Measurements from ENCODE around the gene ECI1.
"Not testable (repeated sequence)": the region's sequence is repeated elsewhere in the genome, so short reads cannot be mapped to it uniquely, and the experiment has no call there.

Gene ECI1

GRCh38 chr16:2252806-2253148 lies 1.4 kb upstream of the ECI1 start:
- DNase-seq = no peak

DNA sequence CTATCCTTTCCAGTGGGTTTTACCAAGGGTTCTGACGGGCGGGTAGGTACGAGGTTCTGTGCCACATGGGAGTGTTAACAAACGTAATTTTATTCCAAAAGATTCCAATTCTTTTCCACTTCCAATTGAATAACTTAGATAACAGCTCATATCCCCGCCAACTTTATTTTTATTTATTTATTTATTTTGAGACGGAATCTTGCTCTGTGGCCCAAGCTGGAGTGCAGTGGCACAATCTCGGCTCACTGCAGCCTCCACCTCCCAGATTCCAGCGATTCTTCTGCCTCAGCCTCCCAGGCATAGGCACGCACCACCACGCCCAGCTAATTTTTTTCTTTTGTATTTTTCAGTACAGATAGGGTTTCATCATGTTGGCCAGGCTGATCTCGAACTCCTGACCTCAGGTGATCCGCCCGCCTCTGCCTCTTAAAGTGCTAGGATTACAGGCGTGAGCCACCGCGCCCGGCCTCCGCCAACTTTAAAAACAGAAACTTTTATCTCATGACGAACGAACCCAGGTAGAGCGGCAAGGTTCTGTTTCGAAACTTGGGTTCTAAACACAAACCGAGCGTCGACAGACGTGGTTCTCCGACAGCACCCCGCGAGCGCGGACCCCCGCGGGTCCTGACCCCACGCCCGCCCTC lies 613 bp downstream of the ECI1 start:
- no peak for DNase-seq

- DNase-seq = no peak
Observed at GRCh38 chr16:2246301-2246885, 5.0 kb downstream of the ECI1 start.

DNA sequence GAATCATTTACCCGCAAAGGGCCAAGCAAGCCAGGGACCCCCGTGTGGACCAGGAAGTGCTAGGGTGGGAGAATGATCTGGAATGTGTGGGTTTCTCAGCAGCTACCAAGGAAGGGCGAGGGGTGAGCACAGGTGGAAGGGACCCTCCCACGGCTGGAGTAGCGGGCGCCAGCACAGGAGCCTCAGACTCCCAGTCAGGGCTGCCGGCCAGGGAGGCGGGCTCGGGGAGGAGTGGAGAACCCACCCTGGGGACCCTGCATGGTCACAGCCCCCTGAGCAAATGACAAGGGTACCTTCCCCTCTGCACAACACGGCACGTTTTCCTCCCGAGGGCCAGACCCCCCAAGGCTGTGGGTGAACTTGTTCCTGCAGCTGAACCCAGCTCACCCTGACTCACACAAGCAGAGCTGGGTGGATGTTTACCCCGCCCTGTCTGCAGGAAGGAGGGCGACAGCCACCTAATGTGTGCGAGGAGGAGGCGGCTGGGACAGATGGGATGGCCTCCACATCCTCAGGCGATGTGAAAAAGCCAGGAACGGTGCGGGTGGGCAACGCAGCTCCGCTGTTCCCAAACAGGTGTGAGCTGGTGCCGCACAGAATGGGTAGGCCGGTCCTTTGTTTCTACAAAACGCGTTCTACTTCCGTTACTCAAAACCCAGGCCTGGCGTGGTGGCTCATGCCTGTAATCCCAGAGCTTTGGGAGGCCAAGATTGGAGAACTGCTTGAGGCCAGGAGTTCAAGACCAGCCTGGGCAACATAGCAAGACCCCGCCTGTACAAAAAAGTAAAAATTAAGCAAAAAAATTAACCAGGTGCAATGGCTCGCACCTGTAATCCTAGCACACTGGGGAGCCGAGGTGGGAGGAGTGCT lies 6.2 kb downstream of the ECI1 start:
- no peak for DNase-seq

DNA sequence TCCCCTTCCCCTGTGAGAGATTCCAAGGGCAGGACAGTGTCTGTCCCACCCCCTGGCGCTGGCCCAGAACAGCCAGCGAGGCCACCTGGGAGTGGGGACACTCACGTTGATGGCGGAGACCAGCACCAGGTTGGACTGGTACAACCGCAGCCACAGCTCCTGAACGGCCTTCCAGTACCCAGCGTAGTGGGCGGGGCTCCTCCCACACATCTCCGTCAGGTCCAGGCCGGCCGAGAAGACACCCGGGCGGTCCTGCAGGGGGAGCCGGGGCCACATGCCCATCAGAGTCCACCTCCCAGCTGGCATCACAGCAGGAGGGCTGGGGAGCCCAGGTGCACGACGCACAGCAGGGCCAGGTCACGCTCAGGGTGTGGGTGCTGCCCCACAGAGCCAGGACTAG lies 7.1 kb downstream of the ECI1 start:
- DNase-seq = no peak

- no peak for DNase-seq
Observed at GRCh38 chr16:2243781-2244180, 7.6 kb downstream of the ECI1 start.

- no peak for DNase-seq
Observed at GRCh38 chr16:2243031-2243528, 8.3 kb downstream of the ECI1 start.

DNA sequence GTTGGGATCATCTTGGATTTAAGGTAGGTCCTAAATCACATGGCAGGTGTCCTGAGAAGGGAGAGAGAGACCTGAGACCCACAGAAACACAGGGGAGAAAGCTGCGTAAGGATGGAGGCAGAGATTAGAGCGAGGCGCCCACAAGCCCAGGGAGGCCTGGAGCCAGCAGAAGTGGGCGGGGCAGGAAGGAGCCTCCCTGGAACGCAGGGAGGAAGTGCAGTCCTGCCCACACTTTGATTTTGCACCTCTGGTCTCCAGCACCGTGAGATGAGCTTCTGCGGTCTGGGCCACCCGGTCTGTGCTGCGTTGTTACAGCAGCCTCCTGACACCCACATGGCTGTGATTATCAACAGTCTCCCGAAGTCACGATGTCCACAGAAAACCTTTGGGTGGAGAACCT lies 8.8 kb downstream of the ECI1 start:
- DNase-seq = no peak

DNA sequence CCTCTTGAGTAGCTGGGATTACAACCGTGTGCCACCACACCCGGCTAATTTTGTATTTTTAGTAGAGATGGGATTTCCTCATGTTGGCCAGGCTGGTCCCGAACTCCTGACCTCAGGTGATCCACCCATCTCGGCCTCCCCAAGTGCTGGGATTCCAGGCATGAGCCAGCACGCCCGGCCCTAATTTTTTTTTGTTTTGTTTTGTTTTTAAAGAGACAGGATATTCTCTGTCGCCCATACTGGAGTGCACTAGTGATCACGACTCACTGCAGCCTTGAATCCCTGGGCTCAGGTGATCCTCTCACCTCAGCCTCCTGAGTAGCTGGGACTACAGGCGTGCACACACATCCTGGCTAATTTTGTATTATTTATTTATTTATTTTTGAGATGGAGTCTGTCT lies 11.1 kb downstream of the ECI1 start:
- DNase-seq = not testable (repeated sequence)

DNA sequence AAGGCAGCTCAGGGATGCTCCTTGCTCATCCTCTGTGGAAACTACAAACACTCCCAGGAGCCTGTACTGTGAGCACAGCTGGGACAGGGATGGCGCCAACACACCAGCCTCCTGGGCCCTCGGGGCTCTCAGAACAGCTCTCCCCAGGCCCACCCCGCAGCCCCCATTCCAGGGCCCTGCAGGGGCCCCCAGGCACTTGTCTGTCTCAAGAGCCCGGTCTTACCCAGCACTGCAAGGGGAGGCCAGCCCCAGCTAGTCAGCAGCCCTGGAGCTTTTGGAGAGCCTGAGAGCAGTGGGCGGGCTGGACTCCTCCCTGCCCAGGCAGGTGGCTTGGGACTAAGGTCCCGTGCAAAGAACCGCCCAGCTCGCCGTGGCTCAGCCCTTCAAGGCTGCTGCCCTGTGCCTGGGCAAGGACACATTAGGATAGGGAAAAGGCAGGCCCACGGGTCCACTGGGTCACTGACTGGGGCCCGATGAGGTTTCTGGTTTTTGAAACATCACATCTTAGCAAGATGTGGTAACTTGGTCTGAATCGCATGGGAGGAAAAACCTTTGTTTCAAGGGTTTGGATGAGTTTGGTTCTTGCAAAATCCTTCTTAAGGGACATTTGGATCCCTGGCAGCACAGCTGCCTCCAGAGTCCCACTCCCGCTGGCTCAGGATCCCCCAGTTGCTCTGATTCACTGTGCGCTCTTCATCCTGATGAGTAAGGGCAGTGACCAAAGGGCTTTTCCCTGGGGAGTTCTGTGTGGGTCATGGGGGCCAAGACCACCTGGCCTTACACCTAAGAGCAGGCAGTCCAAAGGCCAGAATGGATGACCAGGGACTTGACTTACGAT lies 12.3 kb downstream of the ECI1 start:
- no peak for DNase-seq

GRCh38 chr16:2238150-2238837 lies 13.1 kb downstream of the ECI1 start:
- DNase-seq = no peak

DNA sequence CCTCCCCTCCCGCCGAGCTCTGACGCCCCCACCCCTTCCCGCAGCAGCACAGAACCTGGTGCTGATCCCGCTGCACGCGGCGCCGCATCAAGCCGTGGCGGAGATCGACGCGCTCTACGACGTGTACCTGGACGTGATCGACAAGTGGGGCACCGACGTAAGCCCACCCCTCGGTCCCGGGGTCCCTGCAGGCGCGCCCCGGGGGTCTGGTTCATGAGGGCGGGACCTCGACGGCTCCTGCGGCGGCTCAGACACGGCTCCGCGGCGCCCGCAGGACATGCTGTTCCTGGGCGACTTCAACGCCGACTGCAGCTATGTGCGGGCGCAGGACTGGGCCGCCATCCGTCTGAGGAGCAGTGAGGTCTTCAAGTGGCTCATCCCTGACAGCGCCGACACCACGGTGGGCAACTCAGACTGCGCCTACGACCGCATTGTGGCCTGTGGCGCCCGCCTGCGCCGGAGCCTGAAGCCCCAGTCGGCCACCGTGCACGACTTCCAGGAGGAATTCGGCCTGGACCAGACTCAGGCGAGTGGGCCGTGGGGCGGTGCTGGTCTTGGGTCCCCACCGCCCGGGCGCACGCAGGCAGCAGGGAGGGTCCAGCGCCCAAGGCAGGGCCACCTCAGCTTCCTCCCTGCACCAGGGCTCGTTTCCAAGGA lies 13.8 kb downstream of the ECI1 start:
- DNase-seq = no peak

DNA sequence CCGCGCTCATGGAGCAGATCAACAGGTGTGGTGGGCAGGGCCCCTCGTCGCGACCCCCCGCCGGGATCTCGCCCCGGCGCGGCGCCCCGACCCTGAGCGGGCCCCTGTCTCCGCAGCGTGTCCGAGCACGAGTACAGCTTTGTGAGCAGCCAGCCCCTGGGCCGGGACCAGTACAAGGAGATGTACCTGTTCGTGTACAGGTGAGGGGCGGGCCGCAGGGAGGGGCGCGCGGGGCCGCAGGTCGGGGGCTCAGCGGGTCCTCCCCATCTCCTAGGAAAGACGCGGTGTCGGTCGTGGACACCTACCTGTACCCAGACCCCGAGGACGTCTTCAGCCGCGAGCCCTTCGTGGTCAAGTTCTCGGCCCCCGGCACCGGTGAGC lies 14.3 kb downstream of the ECI1 start:
- no peak for DNase-seq

DNA sequence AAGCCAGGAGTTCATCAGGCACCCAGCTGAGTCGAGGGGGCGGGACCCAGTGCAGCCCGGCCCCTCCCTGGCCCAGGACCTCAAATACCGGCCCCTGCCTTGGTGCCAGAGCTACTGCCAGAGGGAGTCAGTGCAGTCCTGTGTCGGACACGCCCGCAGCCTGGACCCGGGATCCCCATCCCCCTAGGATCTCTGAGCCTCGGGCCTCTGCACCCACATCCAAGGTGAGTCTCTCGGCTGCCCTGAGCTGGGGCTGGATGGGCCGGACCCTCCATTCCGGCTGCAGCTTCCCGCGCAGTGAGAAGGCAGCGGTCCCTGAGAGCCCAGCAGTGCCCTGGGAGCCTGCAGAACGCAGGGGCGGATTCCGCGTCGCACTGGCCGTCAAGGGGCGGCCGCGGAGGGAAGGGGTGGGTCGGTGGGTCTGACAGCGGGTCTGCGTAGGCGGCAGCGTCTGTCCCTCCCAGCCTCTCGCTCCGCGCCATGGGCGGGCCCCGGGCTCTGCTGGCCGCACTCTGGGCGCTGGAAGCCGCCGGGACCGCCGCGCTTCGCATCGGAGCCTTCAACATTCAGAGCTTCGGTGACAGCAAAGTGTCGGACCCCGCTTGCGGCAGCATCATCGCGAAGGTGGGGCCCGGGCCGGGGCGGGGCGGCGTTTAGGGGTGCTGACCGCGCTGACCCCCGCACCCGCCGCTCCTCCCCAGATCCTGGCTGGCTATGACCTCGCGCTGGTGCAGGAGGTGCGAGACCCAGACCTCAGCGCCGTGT lies 14.9 kb downstream of the ECI1 start, which contains the start of gene DNASE1L2:
DNASE1L2 (plus strand) TSS at position 108 of the 765 bp plus-strand sequence; CDS start at position 481, 373 bp downstream.
- DNase-seq = no peak

GRCh38 chr16:2235695-2236336 lies 15.6 kb downstream of the ECI1 start:
- no peak for DNase-seq

GRCh38 chr16:2235234-2235651 lies 16.1 kb downstream of the ECI1 start:
- no peak for DNase-seq

DNA sequence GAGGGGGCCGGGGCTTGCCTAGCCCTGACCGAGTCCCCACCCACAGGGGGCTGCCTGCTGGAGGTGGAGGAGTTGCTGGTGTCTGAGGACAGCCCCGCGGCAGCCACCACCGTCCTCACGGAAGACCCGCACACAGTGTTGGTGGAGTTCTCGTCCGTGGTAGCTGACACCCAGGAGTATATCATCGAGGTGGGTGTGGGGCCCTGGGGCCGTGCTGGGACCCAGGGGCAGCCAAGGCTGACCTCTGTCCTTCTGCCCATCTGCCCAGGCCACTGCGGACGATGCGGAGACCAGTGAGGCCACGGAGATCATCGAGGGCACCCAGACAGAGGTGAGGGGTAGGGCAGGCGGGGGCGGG lies 16.6 kb downstream of the ECI1 start:
- no peak for DNase-seq

GRCh38 chr16:2233872-2234812 lies 17.2 kb downstream of the ECI1 start:
- no peak for DNase-seq
